Cardiac muscle cell (in vitro differentiated cells and primary cell): ENCODE results near the gene ZNF746. TPM values are rescaled to one million over a fixed set of nuclear protein-coding genes. Genes with fewer than 3 reads are reported as not detected.

Source experiments
- DNase-seq, 2 donors: peaks; one replicate each; pipeline versions ENCODE4 v3.0.0 to v3.0.0-alpha.2; 2010 to 2017; ENCODE audit warnings: low read depth in 1 of 2, low spot score in 1 of 2
- H3K27ac ChIP-seq: fragments of 200-600 bp; sonication (generic); 2 replicates; pipeline ENCODE4 v1.5.1; 2016
- H3K27me3 ChIP-seq: fragments of 200-600 bp; sonication (generic); 2 replicates; pipeline ENCODE4 v1.6.0; 2016; ENCODE audit warnings: control low read depth
- H3K36me3 ChIP-seq: fragments of 200-600 bp; sonication (generic); 2 replicates; pipeline ENCODE4 v1.5.1; 2016; ENCODE audit warnings: control low read depth
- H3K4me1 ChIP-seq: fragments of 200-600 bp; sonication (generic); 2 replicates; pipeline ENCODE4 v1.8.1; 2017; ENCODE audit warnings: low read depth, mild to moderate bottlenecking, mixed run types
- H3K4me3 ChIP-seq: fragments of 200-600 bp; sonication (generic); 2 replicates; pipeline ENCODE4 v1.5.1; 2016; ENCODE audit warnings: mild to moderate bottlenecking
- H3K9me3 ChIP-seq: fragments of 200-600 bp; sonication (generic); 2 replicates; pipeline ENCODE4 v1.5.1; 2017; ENCODE audit warnings: low read depth, mild to moderate bottlenecking, control low read depth
- polyA plus RNA-seq: library from polyadenylated mRNA; unstranded; fragments of >200 nt; fragmentation: Nextera tagmentation; extraction: Ambion mirVana; gene quantifications from 2 replicates; pipeline ENCODE4 v1.2.1, GENCODE V29; 2016
- total RNA-seq: library from RNA; depleted of rRNA; stranded (reverse); fragments of >200 nt; gene quantifications from 2 replicates; pipeline ENCODE4 v1.2.3, GENCODE V29; 2016
- TF ChIP-seq, protein P1 (sequence below): IDR thresholded peaks from 2 replicates; pipeline ENCODE4 v1.5.1; 2012; ENCODE audit warnings: low read depth, mild to moderate bottlenecking, low read length

Gene ZNF746
- total and polyA plus RNA-seq, 2 experiments from 2014 or later = 19.7 to 32.9 TPM

DNA sequence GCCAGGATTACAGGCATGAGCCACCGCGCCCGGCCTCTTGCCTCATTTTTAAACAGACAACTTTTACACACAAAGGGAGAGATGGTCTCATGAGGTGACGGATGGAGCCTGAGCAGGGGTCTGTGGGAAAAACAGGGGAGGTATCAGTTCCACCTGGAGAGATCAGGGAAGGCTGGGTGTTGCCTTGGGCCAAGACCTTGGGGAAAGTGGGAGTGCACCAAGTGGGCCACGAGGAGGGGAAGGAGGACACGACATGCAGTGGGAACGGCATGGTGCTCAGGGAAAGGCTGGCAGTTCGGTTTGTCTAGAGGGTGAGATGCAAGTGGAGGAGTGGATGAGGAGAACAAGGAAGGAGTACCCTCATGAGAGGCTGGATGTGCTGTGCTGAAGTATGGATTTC, 27.8 kb downstream of the ZNF746 start:
- H3K4me1 ChIP-seq = no peaks in the 10 kb centered on the region

DNA sequence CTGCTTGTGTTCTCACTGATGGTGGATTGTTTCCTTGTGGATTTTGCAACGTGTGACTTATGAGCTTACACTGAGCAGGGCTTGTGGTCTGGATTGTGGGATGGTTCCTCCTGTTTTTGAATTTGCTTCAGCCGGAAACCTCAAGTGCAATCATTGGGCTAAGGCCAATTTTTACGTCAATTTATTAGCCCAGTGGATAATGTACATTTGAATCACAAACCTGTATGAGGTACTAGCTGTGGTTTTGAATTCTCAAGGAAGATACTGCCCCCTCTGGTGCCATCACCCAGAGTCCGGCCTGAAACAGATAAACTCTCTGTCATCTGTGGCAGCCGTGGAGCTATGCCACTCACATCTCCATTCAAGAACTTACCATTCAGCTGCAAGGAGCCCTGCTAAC, 29.4 kb downstream of the ZNF746 start:
- peak in 1 of 2 donors; percentile 77 for DNase-seq
- Histone ChIP-seq H3K36me3 (no peaks in the 10 kb centered on the region), H3K4me3 (no peak overlapping the region), H3K9me3 (no peaks in the 10 kb centered on the region), H3K27me3 (no peaks in the 10 kb centered on the region), H3K27ac (no peak overlapping the region), H3K4me1 (no peaks in the 10 kb centered on the region)
- TF ChIP-seq, protein P1, sequence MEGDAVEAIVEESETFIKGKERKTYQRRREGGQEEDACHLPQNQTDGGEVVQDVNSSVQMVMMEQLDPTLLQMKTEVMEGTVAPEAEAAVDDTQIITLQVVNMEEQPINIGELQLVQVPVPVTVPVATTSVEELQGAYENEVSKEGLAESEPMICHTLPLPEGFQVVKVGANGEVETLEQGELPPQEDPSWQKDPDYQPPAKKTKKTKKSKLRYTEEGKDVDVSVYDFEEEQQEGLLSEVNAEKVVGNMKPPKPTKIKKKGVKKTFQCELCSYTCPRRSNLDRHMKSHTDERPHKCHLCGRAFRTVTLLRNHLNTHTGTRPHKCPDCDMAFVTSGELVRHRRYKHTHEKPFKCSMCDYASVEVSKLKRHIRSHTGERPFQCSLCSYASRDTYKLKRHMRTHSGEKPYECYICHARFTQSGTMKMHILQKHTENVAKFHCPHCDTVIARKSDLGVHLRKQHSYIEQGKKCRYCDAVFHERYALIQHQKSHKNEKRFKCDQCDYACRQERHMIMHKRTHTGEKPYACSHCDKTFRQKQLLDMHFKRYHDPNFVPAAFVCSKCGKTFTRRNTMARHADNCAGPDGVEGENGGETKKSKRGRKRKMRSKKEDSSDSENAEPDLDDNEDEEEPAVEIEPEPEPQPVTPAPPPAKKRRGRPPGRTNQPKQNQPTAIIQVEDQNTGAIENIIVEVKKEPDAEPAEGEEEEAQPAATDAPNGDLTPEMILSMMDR = no peak

More for the DNA sequence above, 27.8 kb downstream of the ZNF746 start:
- DNase-seq = no peak
- Histone ChIP-seq H3K36me3 (peaks cover 4% of the 10 kb centered on the region), H3K9me3 (no peaks in the 10 kb centered on the region), H3K27me3 (no peaks in the 10 kb centered on the region), H3K27ac (no peak overlapping the region), H3K4me3 (no peak overlapping the region)
- TF ChIP-seq, protein P1 = no peak

DNA sequence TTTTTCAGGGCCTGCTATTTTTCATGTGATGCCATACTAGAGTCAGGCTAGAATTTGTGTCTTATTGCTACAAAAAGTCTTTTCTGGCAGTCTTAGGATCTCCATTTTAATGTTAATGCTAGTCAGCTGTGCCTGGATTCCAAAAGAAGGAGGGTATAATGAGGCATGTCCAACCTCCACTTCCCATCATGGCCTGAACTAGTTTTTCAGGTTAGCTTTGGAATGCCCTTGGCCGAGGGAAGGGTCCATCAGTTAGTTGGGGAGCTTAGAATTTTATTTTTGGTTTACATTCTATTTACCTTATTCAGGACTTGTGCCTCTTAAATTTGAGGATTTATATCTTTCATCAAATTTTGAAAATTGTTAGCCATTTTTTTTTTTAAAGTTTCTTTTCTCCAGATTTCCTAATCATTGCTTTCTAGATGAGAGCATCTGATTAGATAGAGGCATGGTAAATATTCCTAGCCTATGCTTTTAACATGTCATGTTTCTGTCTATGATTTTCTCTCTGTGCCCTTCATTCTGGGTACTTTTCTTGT, 30.2 kb downstream of the ZNF746 start:
- TF ChIP-seq, protein P1 = no peak
- no peak for DNase-seq
- Histone ChIP-seq H3K36me3 (no peaks in the 10 kb centered on the region), H3K27ac (no peak overlapping the region), H3K4me3 (no peak overlapping the region), H3K9me3 (no peaks in the 10 kb centered on the region), H3K27me3 (no peaks in the 10 kb centered on the region), H3K4me1 (no peaks in the 10 kb centered on the region)

DNA sequence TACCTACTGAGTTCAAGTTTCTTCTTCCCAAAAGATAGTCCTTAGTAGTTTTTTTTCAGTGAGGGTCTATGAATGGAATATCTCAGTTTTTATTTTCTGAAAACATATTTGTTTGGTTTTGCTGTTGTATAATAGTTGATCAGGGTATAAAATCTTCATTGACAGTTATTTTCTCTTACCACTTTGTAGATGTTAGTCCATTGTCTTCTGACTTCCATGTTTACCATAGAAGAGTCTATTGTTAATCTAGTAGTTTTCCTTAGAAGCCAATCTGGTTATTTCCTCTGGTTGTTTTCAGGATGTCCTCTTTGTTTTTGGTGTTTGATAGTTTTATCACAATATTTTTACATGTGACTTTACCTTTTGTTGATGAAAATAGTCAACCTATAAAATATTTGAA, 31.2 kb downstream of the ZNF746 start:
- no peaks in the 10 kb centered on the region for H3K27me3 ChIP-seq
- no peak overlapping the region for H3K27ac ChIP-seq
- no peaks in the 10 kb centered on the region for H3K9me3 ChIP-seq
- DNase-seq = no peak
- H3K4me1 ChIP-seq = no peaks in the 10 kb centered on the region
- TF ChIP-seq, protein P1 = no peak
- no peaks in the 10 kb centered on the region for H3K36me3 ChIP-seq
- H3K4me3 ChIP-seq = no peak overlapping the region

DNA sequence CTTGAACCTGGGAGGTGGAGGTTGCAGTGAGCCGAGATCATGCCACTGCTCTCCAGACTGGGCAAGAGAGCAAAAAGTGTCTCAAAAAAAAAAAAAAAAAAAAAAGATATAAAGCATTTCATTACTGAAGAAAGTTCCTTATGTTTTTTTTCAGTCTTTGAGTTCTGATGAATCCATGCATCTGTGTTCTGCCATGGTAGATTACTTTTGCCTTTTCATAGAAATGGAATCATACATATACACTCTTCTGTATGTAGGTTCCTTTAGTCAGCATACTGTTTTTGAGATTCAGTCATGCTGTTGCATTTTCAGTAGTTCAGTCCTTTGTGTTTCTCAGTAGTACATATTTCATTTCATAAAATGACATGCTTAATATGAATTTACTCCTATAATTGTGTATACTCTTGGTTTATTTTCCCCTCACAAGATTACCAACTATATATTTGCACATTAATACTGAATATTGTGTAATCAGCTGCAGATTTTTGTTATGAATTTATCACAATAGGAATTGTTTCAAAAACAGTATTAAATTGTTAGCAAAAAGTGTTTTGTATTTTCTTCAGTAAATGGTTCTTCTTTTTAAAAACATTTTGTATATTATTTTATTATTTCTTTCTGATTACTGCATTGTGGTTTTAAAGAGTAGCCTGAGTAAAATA, 34.0 kb downstream of the ZNF746 start:
- peaks cover 6% of the 10 kb centered on the region for H3K4me1 ChIP-seq
- H3K36me3 ChIP-seq = no peaks in the 10 kb centered on the region
- TF ChIP-seq, protein P1 = no peak
- no peaks in the 10 kb centered on the region for H3K27me3 ChIP-seq
- no peak for DNase-seq
- no peak overlapping the region for H3K4me3 ChIP-seq
- H3K9me3 ChIP-seq = no peaks in the 10 kb centered on the region
- H3K27ac ChIP-seq = no peak overlapping the region
